Adrenal gland (tissue), 5 donors: ENCODE data around the gene LFNG.

Source experiments
- CTCF ChIP-seq, 6 experiments: fragments of 450-650 bp in 4 of 6; fragments of 200-600 bp in 2 of 6; sonication (generic) in 1 of 6; IDR thresholded peaks; 1 replicate in 5 of 6; 2 replicates in 1 of 6; pipeline versions ENCODE4 v1.5.1 to v1.8.0; 2016 to 2021; ENCODE audit warnings: antibody characterized with exemption in 6 of 6, mild to moderate bottlenecking in 2 of 6, moderate library complexity in 1 of 6
- POLR2A ChIP-seq, 2 donors: fragments of 450-650 bp; IDR thresholded peaks; one replicate each; pipeline ENCODE4 v1.6.1; 2017; ENCODE audit warnings: antibody characterized with exemption in 2 of 2, mild to moderate bottlenecking in 2 of 2, moderate library complexity in 1 of 2
- donor health status: DM: no; HTN: no; CAD: no.

GRCh38 chr7:2497065-2497464 lies 22.5 kb upstream of the LFNG start:
- no peak for TF ChIP-seq CTCF (IDR thresholded peaks at IDR 0.05)
- no peak for TF ChIP-seq POLR2A (IDR thresholded peaks at IDR 0.05)
